Endodermal cell (in vitro differentiated cells): ENCODE results near the gene SAP30. TPM values are rescaled to one million over a fixed set of nuclear protein-coding genes. Genes with fewer than 3 reads are reported as not detected.

Experiments
- DNase-seq: peaks from one replicate; pipeline ENCODE4 v3.0.0-alpha.2; 2017
- H3K27ac ChIP-seq: 2 replicates; pipeline ENCODE4 v1.5.1; 2013; ENCODE audit warnings: mild to moderate bottlenecking, low read depth, low read length, moderate library complexity
- H3K27me3 ChIP-seq: 2 replicates; pipeline ENCODE4 v1.6.1; 2013; ENCODE audit warnings: mild to moderate bottlenecking, low read length, moderate library complexity; ENCODE audit not compliant: insufficient read depth, control insufficient read depth, poor library complexity, severe bottlenecking
- H3K36me3 ChIP-seq: 2 replicates; pipeline ENCODE4 v1.7.0; 2013; ENCODE audit warnings: mild to moderate bottlenecking, low read length, moderate library complexity; ENCODE audit not compliant: control insufficient read depth, insufficient read depth
- H3K4me1 ChIP-seq: one replicate; pipeline ENCODE4 v1.7.0; 2013; ENCODE audit warnings: low read length; ENCODE audit not compliant: control insufficient read depth, insufficient read depth
- H3K4me3 ChIP-seq: 2 replicates; pipeline ENCODE4 v1.5.1; 2013; ENCODE audit warnings: mild to moderate bottlenecking, low read length, moderate library complexity
- H3K9ac ChIP-seq: 2 replicates; pipeline ENCODE4 v1.6.1; 2013; ENCODE audit warnings: mild to moderate bottlenecking, low read length, moderate library complexity; ENCODE audit not compliant: poor library complexity, severe bottlenecking; ENCODE audit errors: extremely low read depth
- H3K9me3 ChIP-seq: 2 replicates; pipeline ENCODE4 v1.6.1; 2013; ENCODE audit warnings: mild to moderate bottlenecking, low read length, moderate library complexity; ENCODE audit not compliant: control insufficient read depth
- H3K27ac Mint-ChIP-seq: 2 replicates; pipeline ENCODE4 v1.8.0; 2020; ENCODE audit warnings: mixed read lengths
- H3K27me3 Mint-ChIP-seq: 2 replicates; pipeline ENCODE4 v1.8.0; 2021; ENCODE audit warnings: mild to moderate bottlenecking, mixed read lengths; ENCODE audit not compliant: insufficient read depth
- H3K36me3 Mint-ChIP-seq: 2 replicates; pipeline ENCODE4 v1.8.0; 2020; ENCODE audit warnings: low read depth, mixed read lengths
- H3K4me1 Mint-ChIP-seq: 2 replicates; pipeline ENCODE4 v1.8.0; 2020; ENCODE audit warnings: mixed read lengths
- H3K4me3 Mint-ChIP-seq: 2 replicates; pipeline ENCODE4 v1.8.0; 2020; ENCODE audit warnings: mild to moderate bottlenecking, moderate library complexity, mixed read lengths
- H3K9me3 Mint-ChIP-seq: 2 replicates; pipeline ENCODE4 v1.8.0; 2020; ENCODE audit warnings: mild to moderate bottlenecking, mixed read lengths
- CTCF ChIP-seq: fragments of 200-600 bp; sonication (generic); conservative IDR thresholded peaks from 2 replicates; pipeline ENCODE4 v1.5.0; 2021; ENCODE audit warnings: antibody characterized with exemption, mild to moderate bottlenecking
- WGBS, 2 experiments: methylation state at CpG; one replicate each; pipeline versions ENCODE4 v1.1.5 to v1.1.7; 2013; ENCODE audit warnings: missing lambda C conversion rate in 2 of 2, mixed read lengths in 1 of 2; ENCODE audit not compliant: insufficient coverage in 1 of 2, insufficient read length in 1 of 2; 5-methylcytosine and 5-hydroxymethylcytosine counted together
- long read RNA-seq, 4 experiments: library from polyadenylated mRNA in 2 of 4; library from RNA in 1 of 4; library from capped mRNA in 1 of 4; stranded (forward) in 3 of 4; unstranded in 1 of 4; transcript quantifications; one replicate each; pipeline ENCODE4 v2.0.0, GENCODE V29; 2020 to 2021; ENCODE audit warnings: inconsistent platforms in 1 of 4
- polyA plus RNA-seq, 2 experiments: library from polyadenylated mRNA; stranded (reverse); fragments of 50-300 nt; gene quantifications; one replicate each; pipeline ENCODE4 v1.2.3, GENCODE V29; 2013
- total RNA-seq, 2 donors: library from RNA; stranded (reverse); fragmentation: NEBNext Ultra II Directional in 1 of 2; extraction: Animal tissue kit (Norgen Biotek cat#: 25700) in 1 of 2; gene quantifications; 2 replicates in 1 of 2; 3 replicates in 1 of 2; pipeline ENCODE4 v1.2.1, GENCODE V29; 2021

Gene SAP30
- total RNA-seq, result 10 to 100 TPM in 1 of 2 donors, 1 to 10 TPM in 1; 8.7 to 10.8 TPM
- polyA plus RNA-seq (2013, experiment 1 of 2), result 39.1 TPM
- polyA plus RNA-seq (2013, experiment 2 of 2), result 38.3 TPM
- long read RNA-seq, experiment 1, partial matches to known transcripts, result 1 of 6 reads
- long read RNA-seq, experiment 1, other reads (novel, unspliced or antisense), result 1 of 6 reads
- long read RNA-seq, experiment 2, transcript SAP30-201 (4 exons, 1,108 nt), result major isoform, 8 of 8 reads
- long read RNA-seq, experiment 2, partial matches to known transcripts, result 0 of 8 reads
- long read RNA-seq, experiment 2, other reads (novel, unspliced or antisense), result 0 of 8 reads
- long read RNA-seq, experiment 3, result 0 reads
- long read RNA-seq, experiment 4, result 0 reads

- H3K36me3 ChIP-seq, result no peaks in the 10 kb centered on the region
- Mint-ChIP-seq H3K9me3 (no peaks in the 10 kb centered on the region), H3K36me3 (peaks cover 2% of the 10 kb centered on the region), H3K4me3 (peak within 1 kb of the TSS; percentile 91), H3K4me1 (peaks cover 5% of the 10 kb centered on the region), H3K27me3 (no peaks in the 10 kb centered on the region), H3K27ac (peak within 1 kb of the TSS; percentile 97)
- H3K9me3 ChIP-seq, result no peaks in the 10 kb centered on the region
- TF ChIP-seq CTCF, result no peak
- peak within 1 kb of the TSS; percentile 99 for H3K4me3 ChIP-seq
- DNase-seq, result peak; percentile 99
- peak within 1 kb of the TSS; percentile 97 for H3K27ac ChIP-seq
- no peaks in the 10 kb centered on the region for H3K4me1 ChIP-seq
- no peaks in the 10 kb centered on the region for H3K27me3 ChIP-seq
- 0 to 1% methylated on average over 20 to 72 of the region's 72 CpGs for WGBS, 2 experiments
- H3K9ac ChIP-seq, result peak within 1 kb of the TSS; percentile 70
Observed at GRCh38 chr4:173370477-173371291, at the start of gene SAP30. Gene SAP30, plus strand, starts transcription at chr4:173370954. Its CDS starts 229 bp downstream, at chr4:173371183.

GRCh38 chr4:173325007-173325736 lies 45.6 kb upstream of the SAP30 start:
- no peaks in the 10 kb centered on the region for H3K4me1 Mint-ChIP-seq
- 95 to 100% methylated on average over 3 to 5 of the region's 5 CpGs for WGBS, 2 experiments
- H3K36me3 Mint-ChIP-seq, result peaks cover 35% of the 10 kb centered on the region
- no peaks in the 10 kb centered on the region for H3K27me3 Mint-ChIP-seq
- Histone ChIP-seq H3K27me3 (no peaks in the 10 kb centered on the region), H3K27ac (no peak overlapping the region), H3K36me3 (peaks cover 60% of the 10 kb centered on the region), H3K9me3 (no peaks in the 10 kb centered on the region), H3K9ac (no peak overlapping the region), H3K4me1 (no peaks in the 10 kb centered on the region), H3K4me3 (no peak overlapping the region)
- H3K4me3 Mint-ChIP-seq, result no peak overlapping the region
- DNase-seq, result no peak
- no peak overlapping the region for H3K27ac Mint-ChIP-seq
- TF ChIP-seq CTCF, result no peak
- H3K9me3 Mint-ChIP-seq, result no peaks in the 10 kb centered on the region

DNA sequence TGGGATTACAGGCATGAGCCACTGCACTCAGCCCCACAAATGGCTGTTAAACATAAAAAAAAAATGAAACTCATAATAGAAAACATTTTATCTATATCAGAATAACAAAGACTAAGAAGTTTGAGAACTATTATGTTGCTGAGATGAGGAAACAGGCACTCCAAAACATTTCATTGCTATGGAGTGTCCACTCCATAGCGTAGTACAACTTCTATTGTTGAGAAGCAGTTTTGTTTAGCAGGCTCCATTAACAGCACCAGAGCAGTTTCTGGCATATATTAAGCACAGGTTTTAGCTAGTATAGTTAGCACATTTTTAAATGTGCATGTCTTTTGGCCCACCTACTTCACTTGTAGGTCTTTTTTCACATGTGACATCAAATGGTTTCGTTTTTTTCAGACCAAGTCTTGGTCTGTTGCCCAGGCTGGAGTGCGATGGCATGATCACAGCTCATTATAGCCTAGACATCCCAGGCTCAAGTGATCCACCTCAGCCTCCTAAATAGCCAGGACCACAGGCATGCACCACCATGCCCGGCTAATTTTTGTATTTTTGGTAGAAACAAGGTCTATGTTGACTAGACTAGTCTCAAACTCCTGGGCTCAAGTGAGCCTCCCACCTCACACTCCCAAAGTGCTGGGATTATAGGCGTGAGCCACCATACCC lies 42.4 kb upstream of the SAP30 start:
- Histone ChIP-seq H3K9me3 (no peaks in the 10 kb centered on the region), H3K9ac (no peak overlapping the region), H3K4me1 (no peaks in the 10 kb centered on the region), H3K36me3 (peaks cover 66% of the 10 kb centered on the region), H3K4me3 (no peak overlapping the region), H3K27ac (no peak overlapping the region), H3K27me3 (no peaks in the 10 kb centered on the region)
- no peak overlapping the region for H3K4me3 Mint-ChIP-seq
- 98 to 99% methylated on average over 4 to 5 of the region's 5 CpGs for WGBS, 2 experiments
- peaks cover 16% of the 10 kb centered on the region for H3K4me1 Mint-ChIP-seq
- peaks cover 56% of the 10 kb centered on the region for H3K36me3 Mint-ChIP-seq
- H3K27ac Mint-ChIP-seq, result no peak overlapping the region
- no peak for DNase-seq
- H3K27me3 Mint-ChIP-seq, result no peaks in the 10 kb centered on the region
- TF ChIP-seq CTCF, result no peak
- H3K9me3 Mint-ChIP-seq, result no peaks in the 10 kb centered on the region
